IMR-90 (cell line): ENCODE measurements around the gene SARS2. TPM values are rescaled to one million over a fixed set of nuclear protein-coding genes. Genes with fewer than 3 reads are reported as not detected.

ENCODE experiments used
- ATAC-seq: fragments of 200-7000 bp; cut with Tn5 transposase; 2 replicates; pipeline ENCODE4 v1.9.1; 2020; ENCODE audit warnings: low read depth, mild to moderate bottlenecking, moderate library complexity
- BruUV-seq: library from RNA; stranded (reverse); fragments of 400-500 nt; replicated peaks from 2 replicates; lab custom pipeline; 2021; lab: Mats Ljungman, UMichigan
- CTCF ChIA-PET: fragments of 300-600 bp; formaldehyde crosslinking; extraction: SDS; loops from one replicate; lab custom pipeline; 2021; ENCODE audit warnings: antibody characterized with exemption; lab: Yijun Ruan, JAX
- POLR2A ChIA-PET: fragments of 300-600 bp; sonication (Branson Sonifier 250); formaldehyde crosslinking; loops from one replicate; lab custom pipeline; 2022; ENCODE audit warnings: antibody characterized with exemption; ENCODE audit not compliant: unreplicated experiment; lab: Charles Lee
- DNase-seq: peaks from one replicate; pipeline ENCODE4 v3.0.0; 2013
- H2AFZ ChIP-seq: replicated peaks from 2 replicates; pipeline ENCODE3; 2013; ENCODE audit warnings: low read length, mild to moderate bottlenecking; ENCODE audit not compliant: poor library complexity
- H2AK5ac ChIP-seq: 2 replicates; pipeline ENCODE4 v1.6.1; 2013; ENCODE audit warnings: low read depth, low read length, inconsistent platforms
- H2AK9ac ChIP-seq: replicated peaks from 2 replicates; pipeline ENCODE3; 2013; ENCODE audit warnings: mild to moderate bottlenecking, low read depth, low read length, moderate library complexity; ENCODE audit not compliant: poor library complexity
- H2BK120ac ChIP-seq: 2 replicates; pipeline ENCODE4 v1.6.1; 2013; ENCODE audit warnings: low read depth, low read length, inconsistent platforms
- H2BK15ac ChIP-seq: 3 replicates; pipeline ENCODE4 v1.6.1; 2013; ENCODE audit warnings: low read depth, low read length, inconsistent platforms
- H2BK20ac ChIP-seq: 2 replicates; pipeline ENCODE4 v1.6.1; 2013; ENCODE audit warnings: low read depth, mild to moderate bottlenecking, inconsistent platforms, low read length, moderate library complexity
- H2BK5ac ChIP-seq: 2 replicates; pipeline ENCODE4 v1.6.1; 2013; ENCODE audit warnings: mild to moderate bottlenecking, low read depth, low read length, inconsistent platforms; ENCODE audit not compliant: poor library complexity, severe bottlenecking
- H3K14ac ChIP-seq: replicated peaks from 2 replicates; pipeline ENCODE4 v1.6.1; 2013; ENCODE audit warnings: low read depth, low read length, inconsistent platforms
- H3K18ac ChIP-seq: 2 replicates; pipeline ENCODE4 v1.6.1; 2013; ENCODE audit warnings: low read depth, low read length, control low read depth
- H3K23ac ChIP-seq: 2 replicates; pipeline ENCODE4 v1.6.1; 2013; ENCODE audit warnings: low read depth, low read length, inconsistent platforms
- H3K27ac ChIP-seq: 2 replicates; pipeline ENCODE4 v1.5.1; 2013; ENCODE audit warnings: mild to moderate bottlenecking, control low read depth, low read length; ENCODE audit not compliant: insufficient read depth
- H3K27me3 ChIP-seq: 2 replicates; pipeline ENCODE4 v1.6.1; 2013; ENCODE audit warnings: low read length; ENCODE audit not compliant: control insufficient read depth, insufficient read depth
- H3K36me3 ChIP-seq: 2 replicates; pipeline ENCODE4 v1.6.1; 2013; ENCODE audit warnings: low read length, mixed read lengths; ENCODE audit not compliant: control insufficient read depth, insufficient read depth
- H3K4ac ChIP-seq: 2 replicates; pipeline ENCODE4 v1.6.1; 2013; ENCODE audit warnings: low read depth, low read length, inconsistent platforms
- H3K4me1 ChIP-seq: 2 replicates; pipeline ENCODE4 v1.6.1; 2013; ENCODE audit warnings: low read length, mixed read lengths; ENCODE audit not compliant: control insufficient read depth, insufficient read depth
- H3K4me2 ChIP-seq: 2 replicates; pipeline ENCODE4 v1.6.1; 2013; ENCODE audit warnings: low read depth, mild to moderate bottlenecking, control low read depth, low read length, moderate library complexity
- H3K4me3 ChIP-seq: 2 replicates; pipeline ENCODE4 v1.5.1; 2013; ENCODE audit warnings: low read depth, mild to moderate bottlenecking, control low read depth, low read length, moderate library complexity; ENCODE audit not compliant: insufficient read depth
- H3K56ac ChIP-seq: 2 replicates; pipeline ENCODE4 v1.6.1; 2013; ENCODE audit warnings: low read length, inconsistent platforms; ENCODE audit not compliant: insufficient read depth; ENCODE audit errors: extremely low read depth
- H3K79me1 ChIP-seq, 2 experiments: 2 replicates each; pipeline ENCODE4 v1.6.1; 2013; ENCODE audit warnings: low read length in 2 of 2, inconsistent platforms in 1 of 2, low read depth in 1 of 2
- H3K9ac ChIP-seq: 2 replicates; pipeline ENCODE4 v1.6.1; 2013; ENCODE audit warnings: low read depth, low read length, control low read depth
- H3K9me1 ChIP-seq: 2 replicates; pipeline ENCODE4 v1.6.1; 2013; ENCODE audit warnings: low read length, inconsistent platforms; ENCODE audit not compliant: insufficient read depth
- H3K9me3 ChIP-seq: 2 replicates; pipeline ENCODE4 v1.6.1; 2013; ENCODE audit warnings: low read length; ENCODE audit not compliant: control insufficient read depth, insufficient read depth
- H4K20me1 ChIP-seq: 2 replicates; pipeline ENCODE4 v1.6.1; 2013; ENCODE audit warnings: low read length, inconsistent platforms; ENCODE audit not compliant: insufficient read depth
- H4K5ac ChIP-seq: 2 replicates; pipeline ENCODE4 v1.6.1; 2013; ENCODE audit warnings: mild to moderate bottlenecking, low read depth, low read length, control low read depth
- H4K8ac ChIP-seq, 2 experiments: 2 replicates each; pipeline ENCODE4 v1.6.1; 2013; ENCODE audit warnings: low read depth in 2 of 2, low read length in 2 of 2, control low read depth in 1 of 2, inconsistent platforms in 1 of 2
- H4K91ac ChIP-seq: 2 replicates; pipeline ENCODE4 v1.6.1; 2013; ENCODE audit warnings: low read depth, low read length, inconsistent platforms; ENCODE audit not compliant: insufficient read depth
- MAZ ChIP-seq: IDR thresholded peaks from 2 replicates; pipeline ENCODE4 v1.6.1; 2012; ENCODE audit warnings: low read depth, mild to moderate bottlenecking, low read length, improper control_type of control experiment, moderate library complexity, borderline replicate concordance
- RFX5 ChIP-seq: IDR thresholded peaks from 2 replicates; pipeline ENCODE4 v1.8.0; 2012; ENCODE audit warnings: low read depth, mild to moderate bottlenecking, low read length, moderate library complexity
- WGBS, 2 experiments: methylation state at CpG; one replicate each; pipeline versions ENCODE4 v1.1.5 to v1.1.7; 2013; ENCODE audit warnings: missing lambda C conversion rate in 2 of 2; ENCODE audit not compliant: insufficient read length in 1 of 2; ENCODE audit errors: extremely low coverage in 2 of 2; 5-methylcytosine and 5-hydroxymethylcytosine counted together
- dilution Hi-C: fragments of 300-500 bp; cut with HindIII; formaldehyde crosslinking; loops from one replicate; pipeline ENCODE4 v1.14.3; 2018; ENCODE audit warnings: low sequenced_read_pairs; ENCODE audit not compliant: unreplicated experiment
- in situ Hi-C: fragments of 300-500 bp; cut with MboI; formaldehyde crosslinking; loops from 3 replicates; pipeline ENCODE4 v1.14.3; 2019; ENCODE audit warnings: low sequenced_read_pairs, inconsistent platforms, mixed read lengths
- intact Hi-C: fragments of 100-400 bp; cut with micrococcal nuclease; formaldehyde crosslinking; loops from 2 replicates; pipeline ENCODE4 v1.10.0; 2022
- polyA plus RNA-seq, 3 experiments: library from polyadenylated mRNA; depleted of rRNA; stranded (reverse); fragments of >200 nt; gene quantifications; 2 replicates each; pipeline ENCODE4 v1.2.3, GENCODE V29; 2012; ENCODE audit warnings: low replicate concordance in 1 of 3
- total RNA-seq: library from RNA; depleted of rRNA; stranded (reverse); fragments of >200 nt; gene quantifications from 2 replicates; pipeline ENCODE4 v1.2.3, GENCODE V29; 2012

The SARS2 gene
- total and polyA plus RNA-seq, 2 of the 4 experiments (the other 2 are of a cell fraction), result 10.8 to 33.4 TPM

DNA sequence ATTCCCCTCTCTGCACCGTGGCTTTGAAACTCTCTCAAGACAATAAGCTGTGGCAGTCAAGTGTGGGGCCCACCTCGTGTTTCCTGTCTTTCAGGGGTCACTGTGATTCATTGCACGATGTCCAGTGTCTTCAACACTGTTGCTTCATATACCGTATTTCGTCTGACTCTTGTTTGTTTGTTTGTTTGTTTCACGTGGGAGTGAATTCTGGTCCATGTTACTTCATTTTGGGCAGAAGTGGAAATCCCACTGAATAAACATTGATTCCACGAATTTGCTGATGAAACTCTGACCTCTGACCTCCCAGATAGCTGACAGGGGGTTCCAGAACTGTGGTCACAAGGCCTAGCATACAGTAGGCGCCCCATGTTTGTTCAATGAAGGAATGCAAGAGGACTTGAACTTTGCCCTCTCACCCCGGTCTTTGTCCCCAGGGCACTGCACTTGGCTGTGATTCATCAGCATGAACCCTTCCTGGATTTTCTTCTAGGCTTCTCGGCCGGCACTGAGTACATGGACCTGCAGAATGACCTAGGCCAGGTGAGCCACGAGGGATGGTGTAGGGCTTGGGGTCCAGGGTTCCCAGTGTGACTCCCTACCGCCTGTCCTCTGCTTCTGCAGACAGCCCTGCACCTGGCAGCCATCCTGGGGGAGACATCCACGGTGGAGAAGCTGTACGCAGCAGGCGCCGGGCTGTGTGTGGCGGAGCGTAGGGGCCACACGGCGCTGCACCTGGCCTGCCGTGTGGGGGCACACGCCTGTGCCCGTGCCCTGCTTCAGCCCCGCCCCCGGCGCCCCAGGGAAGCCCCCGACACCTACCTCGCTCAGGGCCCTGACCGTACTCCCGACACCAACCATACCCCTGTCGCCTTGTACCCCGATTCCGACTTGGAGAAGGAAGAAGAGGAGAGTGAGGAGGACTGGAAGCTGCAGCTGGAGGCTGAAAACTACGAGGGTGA, 25.7 kb downstream of the SARS2 start (continued):
- TF ChIP-seq MAZ, result no peak

DNA sequence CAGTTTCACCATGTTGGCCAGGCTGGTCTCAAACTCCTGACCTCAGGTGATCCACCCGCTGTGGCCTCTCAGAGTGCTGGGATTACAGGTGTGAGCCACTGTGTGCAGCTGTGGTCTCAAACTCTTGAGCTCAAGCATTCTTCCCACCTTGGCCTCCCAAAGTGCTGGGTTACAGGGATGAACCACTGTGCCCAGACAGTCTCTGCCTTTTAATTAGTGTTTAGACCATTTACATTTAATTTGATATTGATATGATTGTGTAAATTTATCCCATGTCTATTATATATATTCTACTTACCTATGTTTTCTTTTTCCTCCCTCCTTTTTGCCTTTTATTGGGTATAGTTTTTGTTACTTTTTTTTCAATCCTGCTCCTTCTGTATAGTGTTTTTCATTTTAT, 28.9 kb downstream of the SARS2 start:
- in situ Hi-C loops, result loop anchor here (25.0 kb wide), 1 partner anchor 164 kb away; the partner anchor contains the start of gene CAPN12
- Histone ChIP-seq H3K18ac (no peak overlapping the region), H3K56ac (no peak overlapping the region), H2AK5ac (no peak overlapping the region), H4K5ac (no peak overlapping the region), H3K27ac (no peak overlapping the region), H2AFZ (no peak overlapping the region), H2BK15ac (no peak overlapping the region), H3K27me3 (no peaks in the 10 kb centered on the region), H3K9me1 (no peaks in the 10 kb centered on the region; the same call in none of the 2 replicates), H3K14ac (no peak overlapping the region), H3K23ac (no peak overlapping the region), H3K4me1 (peaks cover 3% of the 10 kb centered on the region; the same call in 1 of the 2 replicates), H3K9ac (no peak overlapping the region), H2BK20ac (no peak overlapping the region), H4K20me1 (peaks cover 1% of the 10 kb centered on the region), H2BK5ac (no peak overlapping the region), H3K4me2 (no peak overlapping the region), H3K79me1 (peaks cover 20 to 49% of the 10 kb centered on the region in 2 experiments), H3K4me3 (no peak overlapping the region), H2AK9ac (no peak overlapping the region), H3K9me3 (no peaks in the 10 kb centered on the region), H4K8ac (no peak overlapping the region), H4K91ac (no peak overlapping the region), H3K4ac (no peak overlapping the region), H2BK120ac (no peak overlapping the region), H3K36me3 (peaks cover 8% of the 10 kb centered on the region; the same call in 1 of the 2 replicates)
- no peak for TF ChIP-seq RFX5
- no TSS peak for BruUV-seq
- ChIA-PET POLR2A (no interaction called here), CTCF (interaction anchor here (1.5 kb wide), 1 partner anchor 14 kb away, joined by 4 read pairs; no protein-coding TSS in a partner anchor)
- 100% methylated on average over 1 of the region's 1 CpG; no CpG with 5 or more reads in 1 of the 2 experiments for WGBS, 2 experiments
- intact Hi-C loops, result no loop called here
- DNase-seq (no peak), ATAC-seq (no peak)
- dilution Hi-C loops, result no loop called here
